ENCODE results near the gene GALP. TPM values are rescaled to one million over a fixed set of nuclear protein-coding genes. Genes with fewer than 3 reads are reported as not detected.
"Not testable (repeated sequence)": the region's sequence is repeated elsewhere in the genome, so short reads cannot be mapped to it uniquely, and the experiment has no call there.

GALP gene
- total RNA-seq, 2 donors from 2014 or later = not detected

DNA sequence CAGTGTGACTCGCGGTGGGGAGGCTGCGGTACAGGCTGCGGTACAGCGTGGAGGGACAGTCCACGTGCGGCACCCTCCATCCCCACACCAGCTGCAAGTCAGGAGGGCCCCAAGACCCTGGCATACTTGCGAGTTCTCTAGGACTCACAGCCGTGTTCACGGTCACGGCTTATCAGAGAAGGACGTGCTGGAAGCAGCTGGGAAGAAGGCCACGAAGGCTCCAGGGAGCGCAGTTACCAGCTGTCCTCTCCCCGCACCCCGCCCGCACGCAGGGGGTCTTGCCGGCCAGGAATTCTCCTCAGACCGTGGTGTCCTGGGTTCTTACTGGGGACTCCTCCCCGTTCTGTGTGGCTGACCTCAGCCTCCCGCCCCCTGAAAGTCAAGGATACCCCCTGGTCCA lies 28.5 kb upstream of the GALP start:
- Histone ChIP-seq H3K9ac (ENCODE audit: low read depth in 2 of 2, low read length in 2 of 2) (no peak overlapping the region), H3K4me1 (peaks cover 10% of the 10 kb centered on the region), H3K4me3 (no peak overlapping the region), H3K9me3 (no peaks in the 10 kb centered on the region), H3K27me3 (no peaks in the 10 kb centered on the region), H3K27ac (no peak overlapping the region), H3K36me3 (peaks cover 4% of the 10 kb centered on the region)
- no peak for DNase-seq
- intact Hi-C loops (cut with DNase I) = no loop called here
- TF ChIP-seq, protein P1, sequence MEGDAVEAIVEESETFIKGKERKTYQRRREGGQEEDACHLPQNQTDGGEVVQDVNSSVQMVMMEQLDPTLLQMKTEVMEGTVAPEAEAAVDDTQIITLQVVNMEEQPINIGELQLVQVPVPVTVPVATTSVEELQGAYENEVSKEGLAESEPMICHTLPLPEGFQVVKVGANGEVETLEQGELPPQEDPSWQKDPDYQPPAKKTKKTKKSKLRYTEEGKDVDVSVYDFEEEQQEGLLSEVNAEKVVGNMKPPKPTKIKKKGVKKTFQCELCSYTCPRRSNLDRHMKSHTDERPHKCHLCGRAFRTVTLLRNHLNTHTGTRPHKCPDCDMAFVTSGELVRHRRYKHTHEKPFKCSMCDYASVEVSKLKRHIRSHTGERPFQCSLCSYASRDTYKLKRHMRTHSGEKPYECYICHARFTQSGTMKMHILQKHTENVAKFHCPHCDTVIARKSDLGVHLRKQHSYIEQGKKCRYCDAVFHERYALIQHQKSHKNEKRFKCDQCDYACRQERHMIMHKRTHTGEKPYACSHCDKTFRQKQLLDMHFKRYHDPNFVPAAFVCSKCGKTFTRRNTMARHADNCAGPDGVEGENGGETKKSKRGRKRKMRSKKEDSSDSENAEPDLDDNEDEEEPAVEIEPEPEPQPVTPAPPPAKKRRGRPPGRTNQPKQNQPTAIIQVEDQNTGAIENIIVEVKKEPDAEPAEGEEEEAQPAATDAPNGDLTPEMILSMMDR (IDR thresholded peaks at IDR 0.05) = no peak

GRCh38 chr19:56148096-56148495 lies 27.7 kb upstream of the GALP start:
- DNase-seq = no peak
- peaks cover 3% of the 10 kb centered on the region for H3K4me1 ChIP-seq

DNA sequence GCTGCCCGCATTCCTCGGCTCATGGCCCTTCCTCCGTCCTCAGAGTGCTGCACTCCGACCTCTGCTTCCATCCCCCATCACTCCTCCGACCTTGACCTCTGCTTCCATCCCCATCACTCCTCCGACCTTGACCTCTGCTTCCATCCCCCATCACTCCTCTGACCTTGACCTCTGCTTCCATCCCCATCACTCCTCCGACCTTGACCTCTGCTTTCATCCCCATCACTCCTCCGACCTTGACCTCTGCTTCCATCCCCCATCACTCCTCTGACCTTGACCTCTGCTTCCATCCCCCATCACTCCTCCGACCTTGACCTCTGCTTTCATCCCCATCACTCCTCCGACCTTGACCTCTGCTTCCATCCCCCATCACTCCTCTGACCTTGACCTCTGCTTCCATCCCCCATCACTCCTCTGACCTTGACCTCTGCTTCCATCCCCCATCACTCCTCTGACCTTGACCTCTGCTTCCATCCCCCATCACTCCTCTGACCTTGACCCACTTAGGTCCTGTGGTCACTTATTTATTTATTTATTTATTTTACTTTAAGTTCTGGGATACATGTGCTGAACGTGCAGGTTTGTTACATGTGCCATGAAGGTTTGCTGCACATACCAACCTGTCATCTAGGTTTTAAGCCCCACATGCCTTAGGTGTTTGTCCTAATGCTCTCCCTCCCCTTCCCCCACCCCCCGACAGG lies 26.7 kb upstream of the GALP start:
- H3K27ac ChIP-seq; DNase-seq; intact Hi-C loops (cut with DNase I); H3K9me3 ChIP-seq; H3K27me3 ChIP-seq; H3K36me3 ChIP-seq; H3K9ac ChIP-seq (ENCODE audit: low read depth in 2 of 2, low read length in 2 of 2); H3K4me3 ChIP-seq; H3K4me1 ChIP-seq: not testable (repeated sequence)

More at GRCh38 chr19:56148096-56148495, 27.7 kb upstream of the GALP start:
- no peak overlapping the region for H3K9ac ChIP-seq (ENCODE audit: low read depth in 2 of 2, low read length in 2 of 2)
- TF ChIP-seq, protein P1 (IDR thresholded peaks at IDR 0.05) = no peak
- no peak overlapping the region for H3K4me3 ChIP-seq
- no peak overlapping the region for H3K27ac ChIP-seq
- peaks cover 4% of the 10 kb centered on the region for H3K36me3 ChIP-seq
- no peaks in the 10 kb centered on the region for H3K27me3 ChIP-seq
- H3K9me3 ChIP-seq = no peaks in the 10 kb centered on the region
- intact Hi-C loops (cut with DNase I) = no loop called here

DNA sequence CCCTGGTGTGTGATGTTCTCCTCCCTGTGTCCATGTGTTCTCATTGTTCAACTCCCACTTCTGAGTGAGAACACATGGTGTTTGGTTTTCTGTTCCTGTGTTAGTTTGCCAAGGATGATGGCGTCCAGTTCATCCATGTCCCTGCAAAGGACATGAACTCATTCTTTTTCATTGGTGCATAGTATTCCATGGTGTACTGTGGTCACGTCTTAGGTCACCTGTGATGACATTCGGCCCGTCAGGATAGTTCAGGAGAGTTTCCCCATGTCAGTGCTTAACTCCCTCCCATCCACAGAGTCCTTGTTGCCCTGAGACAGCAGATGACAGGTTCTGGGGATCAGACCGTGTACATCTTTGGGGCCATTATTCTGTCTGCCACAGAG lies 26.2 kb upstream of the GALP start:
- Histone ChIP-seq H3K9me3 (no peaks in the 10 kb centered on the region), H3K27me3 (no peaks in the 10 kb centered on the region), H3K4me3 (no peak overlapping the region), H3K36me3 (peaks cover 4% of the 10 kb centered on the region), H3K9ac (ENCODE audit: low read depth in 2 of 2, low read length in 2 of 2) (no peak overlapping the region), H3K27ac (no peak overlapping the region), H3K4me1 (no peaks in the 10 kb centered on the region)
- TF ChIP-seq, protein P1 (IDR thresholded peaks at IDR 0.05) = no peak
- DNase-seq = no peak
- intact Hi-C loops (cut with DNase I) = no loop called here

GRCh38 chr19:56150358-56150757 lies 25.4 kb upstream of the GALP start:
- Histone ChIP-seq H3K36me3 (peaks cover 4% of the 10 kb centered on the region), H3K4me1 (no peaks in the 10 kb centered on the region), H3K9me3 (no peaks in the 10 kb centered on the region), H3K27ac (no peak overlapping the region), H3K4me3 (no peak overlapping the region), H3K27me3 (no peaks in the 10 kb centered on the region), H3K9ac (ENCODE audit: low read depth in 2 of 2, low read length in 2 of 2) (no peak overlapping the region)
- no peak for DNase-seq
- intact Hi-C loops (cut with DNase I) = no loop called here
- TF ChIP-seq, protein P1 (IDR thresholded peaks at IDR 0.05) = no peak

- intact Hi-C loops (cut with DNase I) = no loop called here
- TF ChIP-seq, protein P1 (IDR thresholded peaks at IDR 0.05) = no peak
- H3K27ac ChIP-seq = no peak overlapping the region
These were observed 23.2 kb upstream of the GALP start for GRCh38 chr19:56152644-56153043.

More at GRCh38 chr19:56152644-56153043, 23.2 kb upstream of the GALP start:
- H3K9ac ChIP-seq (ENCODE audit: low read depth in 2 of 2, low read length in 2 of 2) = no peak overlapping the region
- H3K36me3 ChIP-seq = peaks cover 4% of the 10 kb centered on the region
- H3K4me1 ChIP-seq = no peaks in the 10 kb centered on the region
- no peak for DNase-seq
- no peaks in the 10 kb centered on the region for H3K27me3 ChIP-seq
- no peak overlapping the region for H3K4me3 ChIP-seq
- no peaks in the 10 kb centered on the region for H3K9me3 ChIP-seq

All from colonic mucosa (tissue), 4 donors.